Measurements from ENCODE around the gene BMPR1A. TPM values are rescaled to one million over a fixed set of nuclear protein-coding genes. Genes with fewer than 3 reads are reported as not detected.
A peak's percentile ranks its signal among the peaks of the same experiment; 100 is the strongest.

The BMPR1A gene
- total and polyA plus RNA-seq, 2 of the 13 experiments (the other 11 are each of a cell fraction or from before 2014, with no cell fraction given) = 17.8 to 44.2 TPM

- TF ChIP-seq TFDP1 (CRISPR knock-in tag; IDR thresholded peaks at IDR 0.05; ENCODE audit: borderline replicate concordance) (no peak), ZNF775 (CRISPR knock-in tag; IDR thresholded peaks at IDR 0.05; ENCODE audit: borderline replicate concordance) (no peak), GLMP (CRISPR knock-in tag; IDR thresholded peaks at IDR 0.05; ENCODE audit: borderline replicate concordance) (no peak), ZNF362 (CRISPR knock-in tag; IDR thresholded peaks at IDR 0.05; ENCODE audit: borderline replicate concordance) (peak; percentile 94), ATF4 (CRISPR knock-in tag; IDR thresholded peaks at IDR 0.05) (0 out of 4 replicates have a peak, but pooled peaks of 1 of the 2 experiments have one; percentile 13), ZNF570 (CRISPR knock-in tag; IDR thresholded peaks at IDR 0.05; ENCODE audit: borderline replicate concordance) (no peak), PRPF4 (IDR thresholded peaks at IDR 0.05; ENCODE audit: low read depth, low read length, poor library complexity, severe bottlenecking) (no peak), ZNF879 (CRISPR knock-in tag; IDR thresholded peaks at IDR 0.05) (no peak), NRL (CRISPR knock-in tag; IDR thresholded peaks at IDR 0.05; ENCODE audit: borderline replicate concordance) (no peak), ZNF34 (CRISPR knock-in tag; IDR thresholded peaks at IDR 0.05; ENCODE audit: borderline replicate concordance) (no peak), ELF1 (CRISPR knock-in tag; IDR thresholded peaks at IDR 0.05) (no peak), ZNF569 (CRISPR knock-in tag; IDR thresholded peaks at IDR 0.05; ENCODE audit: borderline replicate concordance) (no peak), ZBTB25 (CRISPR knock-in tag; IDR thresholded peaks at IDR 0.05) (no peak), CCDC6 (CRISPR knock-in tag; IDR thresholded peaks at IDR 0.05) (no peak), REXO4 (CRISPR knock-in tag; IDR thresholded peaks at IDR 0.05; ENCODE audit: borderline replicate concordance) (no peak), GMEB1 (CRISPR knock-in tag; IDR thresholded peaks at IDR 0.05; ENCODE audit: borderline replicate concordance) (no peak)
These were observed 106.5 kb downstream of the BMPR1A start (continued) for GRCh38 chr10:86862786-86863483.

Measured in HepG2 (cell line).